H9 (cell line): ENCODE data around the gene AIFM1. TPM values are rescaled to one million over a fixed set of nuclear protein-coding genes. Genes with fewer than 3 reads are reported as not detected.

Source experiments
- DNase-seq: peaks from one replicate; pipeline ENCODE4 v3.0.0-alpha.2; 2017
- H2AFZ ChIP-seq: one replicate; pipeline ENCODE4 v1.6.1; 2013; ENCODE audit warnings: mild to moderate bottlenecking, low read length, control low read depth, moderate library complexity
- H2AK5ac ChIP-seq: 2 replicates; pipeline ENCODE4 v1.6.1; 2013; ENCODE audit warnings: low read length, control low read depth, mixed read lengths; ENCODE audit not compliant: insufficient read length
- H2BK120ac ChIP-seq: one replicate; pipeline ENCODE4 v1.6.1; 2013; ENCODE audit warnings: low read depth, mild to moderate bottlenecking, low read length, control low read depth, inconsistent platforms; ENCODE audit not compliant: poor library complexity, severe bottlenecking
- H2BK12ac ChIP-seq: 2 replicates; pipeline ENCODE4 v1.6.1; 2013; ENCODE audit warnings: low read length, control low read depth, mixed read lengths, low read depth; ENCODE audit not compliant: insufficient read length
- H2BK15ac ChIP-seq: 2 replicates; pipeline ENCODE4 v1.6.1; 2013; ENCODE audit warnings: low read depth, low read length, control low read depth
- H2BK20ac ChIP-seq: one replicate; pipeline ENCODE4 v1.6.1; 2013; ENCODE audit warnings: low read depth, mild to moderate bottlenecking, low read length, control low read depth, inconsistent platforms; ENCODE audit not compliant: poor library complexity, severe bottlenecking
- H2BK5ac ChIP-seq: 2 replicates; pipeline ENCODE4 v1.6.1; 2013; ENCODE audit warnings: low read length, control low read depth, mixed read lengths; ENCODE audit not compliant: insufficient read length
- H3K14ac ChIP-seq: 2 replicates; pipeline ENCODE4 v1.6.1; 2013; ENCODE audit warnings: low read length, control low read depth; ENCODE audit not compliant: insufficient read depth
- H3K18ac ChIP-seq: 2 replicates; pipeline ENCODE4 v1.6.1; 2013; ENCODE audit warnings: low read depth, mild to moderate bottlenecking, mixed read lengths, low read length, control low read depth; ENCODE audit not compliant: insufficient read length
- H3K23ac ChIP-seq: 2 replicates; pipeline ENCODE4 v1.6.1; 2013; ENCODE audit warnings: low read length, control low read depth, mixed read lengths, low read depth; ENCODE audit not compliant: insufficient read length
- H3K23me2 ChIP-seq: 2 replicates; pipeline ENCODE4 v1.6.1; 2013; ENCODE audit warnings: low read depth, mild to moderate bottlenecking, mixed read lengths, low read length, control low read depth; ENCODE audit not compliant: insufficient read length, poor library complexity, severe bottlenecking
- H3K27ac ChIP-seq: 2 replicates; pipeline ENCODE4 v1.5.1; 2013; ENCODE audit warnings: low read length, control low read depth, mixed read lengths, low read depth; ENCODE audit not compliant: insufficient read length
- H3K27me3 ChIP-seq: 2 replicates; pipeline ENCODE4 v1.6.1; 2013; ENCODE audit warnings: low read length, control low read depth, inconsistent platforms; ENCODE audit not compliant: insufficient read depth
- H3K4ac ChIP-seq: 2 replicates; pipeline ENCODE4 v1.6.1; 2013; ENCODE audit warnings: low read depth, mild to moderate bottlenecking, control low read depth, inconsistent platforms, low read length, moderate library complexity
- H3K4me1 ChIP-seq: 2 replicates; pipeline ENCODE4 v1.6.1; 2013; ENCODE audit warnings: low read length, control low read depth, inconsistent platforms; ENCODE audit not compliant: insufficient read depth
- H3K4me2 ChIP-seq: 2 replicates; pipeline ENCODE4 v1.6.1; 2013; ENCODE audit warnings: low read length, control low read depth, mixed read lengths; ENCODE audit not compliant: insufficient read length, insufficient read depth
- H3K56ac ChIP-seq: 2 replicates; pipeline ENCODE4 v1.6.1; 2013; ENCODE audit warnings: low read depth, mild to moderate bottlenecking, mixed read lengths, low read length, control low read depth; ENCODE audit not compliant: insufficient read length
- H3K79me1 ChIP-seq: 2 replicates; pipeline ENCODE4 v1.6.1; 2013; ENCODE audit warnings: low read depth, mild to moderate bottlenecking, moderate library complexity, low read length, control low read depth, inconsistent platforms; ENCODE audit not compliant: insufficient read depth, poor library complexity, severe bottlenecking
- H3K79me2 ChIP-seq: 2 replicates; pipeline ENCODE4 v1.6.1; 2013; ENCODE audit warnings: low read length, control low read depth, inconsistent platforms; ENCODE audit not compliant: insufficient read depth
- H3K9ac ChIP-seq: 2 replicates; pipeline ENCODE4 v1.6.1; 2013; ENCODE audit warnings: low read length, control low read depth, mixed read lengths; ENCODE audit not compliant: insufficient read length; ENCODE audit errors: extremely low read depth
- H3K9me3 ChIP-seq: one replicate; pipeline ENCODE4 v1.6.1; 2013; ENCODE audit warnings: low read depth, low read length, inconsistent platforms; ENCODE audit not compliant: control insufficient read depth
- H3T11ph ChIP-seq: one replicate; pipeline ENCODE4 v1.6.1; 2013; ENCODE audit warnings: mild to moderate bottlenecking, low read length, control low read depth, inconsistent platforms
- H4K20me1 ChIP-seq: one replicate; pipeline ENCODE4 v1.6.1; 2013; ENCODE audit not compliant: control insufficient read depth, insufficient read length, insufficient read depth
- H4K5ac ChIP-seq: 2 replicates; pipeline ENCODE4 v1.6.1; 2013; ENCODE audit warnings: low read depth, mild to moderate bottlenecking, mixed read lengths, low read length, control low read depth; ENCODE audit not compliant: insufficient read length
- H4K8ac ChIP-seq: replicated peaks from 2 replicates; pipeline ENCODE4 v1.6.1; 2013; ENCODE audit warnings: low read length, control low read depth, mixed read lengths, low read depth; ENCODE audit not compliant: insufficient read length
- H4K91ac ChIP-seq: 2 replicates; pipeline ENCODE4 v1.6.1; 2013; ENCODE audit warnings: low read depth, mild to moderate bottlenecking, moderate library complexity, mixed read lengths, low read length, control low read depth; ENCODE audit not compliant: insufficient read length
- H3K27ac Mint-ChIP-seq, 3 experiments: 2 replicates in 2 of 3; 3 replicates in 1 of 3; pipeline ENCODE4 v1.8.0; 2020 to 2021; ENCODE audit warnings: mixed read lengths in 3 of 3, mild to moderate bottlenecking in 1 of 3, moderate library complexity in 1 of 3
- H3K27me3 Mint-ChIP-seq: 2 replicates; pipeline ENCODE4 v1.8.0; 2021; ENCODE audit warnings: low read depth, mild to moderate bottlenecking, moderate library complexity, mixed read lengths
- H3K36me3 Mint-ChIP-seq, 3 experiments: 2 replicates in 2 of 3; 3 replicates in 1 of 3; pipeline ENCODE4 v1.8.0; 2020 to 2021; ENCODE audit warnings: low read depth in 3 of 3, mixed read lengths in 3 of 3; ENCODE audit not compliant: insufficient read depth in 1 of 3
- H3K4me1 Mint-ChIP-seq, 2 experiments: 2 replicates each; pipeline ENCODE4 v1.8.0; 2020; ENCODE audit warnings: mixed read lengths in 2 of 2
- H3K4me3 Mint-ChIP-seq, 2 experiments: 2 replicates in 1 of 2; 3 replicates in 1 of 2; pipeline ENCODE4 v1.8.0; 2020 to 2021; ENCODE audit warnings: mild to moderate bottlenecking in 2 of 2, mixed read lengths in 2 of 2, moderate library complexity in 1 of 2
- H3K9me3 Mint-ChIP-seq, 2 experiments: 2 replicates in 1 of 2; 3 replicates in 1 of 2; pipeline ENCODE4 v1.8.0; 2020; ENCODE audit warnings: mild to moderate bottlenecking in 2 of 2, mixed read lengths in 2 of 2, moderate library complexity in 1 of 2
- WGBS: extraction: QIAGEN DNeasy Blood & Tissue Kit; methylation state at CpG from one replicate; pipeline ENCODE4 v1.1.7; 2013; ENCODE audit warnings: missing lambda C conversion rate, low lambda C conversion rate, mixed read lengths; ENCODE audit not compliant: insufficient read length; ENCODE audit errors: extremely low coverage; 5-methylcytosine and 5-hydroxymethylcytosine counted together
- total RNA-seq: library from RNA; stranded (reverse); gene quantifications from 2 replicates; pipeline ENCODE4 v1.2.1, GENCODE V29; 2021
- TF ChIP-seq, protein P1 (sequence below): fragments of 200-600 bp; sonication (generic); conservative IDR thresholded peaks from 3 replicates; pipeline ENCODE4 v1.8.0; 2021; ENCODE audit warnings: antibody characterized with exemption, mild to moderate bottlenecking

AIFM1 gene
- total RNA-seq, 1 experiment from 2014 or later, result 43.7 TPM

DNA sequence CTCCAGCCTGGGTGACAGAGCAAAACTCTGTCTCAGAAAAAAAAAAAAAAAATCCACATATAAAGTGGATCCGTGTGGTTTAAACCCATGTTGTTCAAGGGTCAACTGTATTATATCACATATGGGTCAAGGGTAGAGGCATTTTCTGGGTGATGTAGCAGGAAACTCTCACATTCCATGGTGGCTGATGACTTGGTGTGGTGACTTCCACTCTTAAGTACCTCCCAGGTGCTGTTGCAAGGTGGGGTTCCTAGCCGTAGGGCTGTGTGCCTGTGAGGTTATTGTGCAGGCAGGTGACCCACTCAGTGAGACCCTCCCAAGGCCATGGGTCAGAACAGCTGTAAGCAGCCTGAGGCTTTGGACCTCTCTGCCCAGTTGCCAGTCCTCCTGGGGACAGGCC, 72.4 kb downstream of the AIFM1 start:
- H3K4me3 Mint-ChIP-seq, result no peak overlapping the region

More for the DNA sequence above, 72.4 kb downstream of the AIFM1 start:
- Histone ChIP-seq H2AK5ac (no peak overlapping the region), H3K9me3 (peaks cover 9% of the 10 kb centered on the region), H3K56ac (no peak overlapping the region), H2BK12ac (no peak overlapping the region), H4K20me1 (no peaks in the 10 kb centered on the region), H2BK20ac (no peak overlapping the region), H4K91ac (no peak overlapping the region), H3K79me2 (no peaks in the 10 kb centered on the region), H3K9ac (no peak overlapping the region), H3K4me2 (no peak overlapping the region), H3K27me3 (no peaks in the 10 kb centered on the region), H4K8ac (no peak overlapping the region), H3K14ac (no peak overlapping the region), H3K4me1 (no peaks in the 10 kb centered on the region), H3T11ph (no peak overlapping the region), H4K5ac (no peak overlapping the region), H3K23ac (no peak overlapping the region), H3K4ac (no peak overlapping the region), H3K23me2 (no peaks in the 10 kb centered on the region), H3K27ac (no peak overlapping the region), H3K79me1 (no peaks in the 10 kb centered on the region), H2BK120ac (no peak overlapping the region), H3K18ac (no peak overlapping the region), H2BK5ac (no peak overlapping the region), H2BK15ac (no peak overlapping the region), H2AFZ (no peak overlapping the region)
- TF ChIP-seq, protein P1, sequence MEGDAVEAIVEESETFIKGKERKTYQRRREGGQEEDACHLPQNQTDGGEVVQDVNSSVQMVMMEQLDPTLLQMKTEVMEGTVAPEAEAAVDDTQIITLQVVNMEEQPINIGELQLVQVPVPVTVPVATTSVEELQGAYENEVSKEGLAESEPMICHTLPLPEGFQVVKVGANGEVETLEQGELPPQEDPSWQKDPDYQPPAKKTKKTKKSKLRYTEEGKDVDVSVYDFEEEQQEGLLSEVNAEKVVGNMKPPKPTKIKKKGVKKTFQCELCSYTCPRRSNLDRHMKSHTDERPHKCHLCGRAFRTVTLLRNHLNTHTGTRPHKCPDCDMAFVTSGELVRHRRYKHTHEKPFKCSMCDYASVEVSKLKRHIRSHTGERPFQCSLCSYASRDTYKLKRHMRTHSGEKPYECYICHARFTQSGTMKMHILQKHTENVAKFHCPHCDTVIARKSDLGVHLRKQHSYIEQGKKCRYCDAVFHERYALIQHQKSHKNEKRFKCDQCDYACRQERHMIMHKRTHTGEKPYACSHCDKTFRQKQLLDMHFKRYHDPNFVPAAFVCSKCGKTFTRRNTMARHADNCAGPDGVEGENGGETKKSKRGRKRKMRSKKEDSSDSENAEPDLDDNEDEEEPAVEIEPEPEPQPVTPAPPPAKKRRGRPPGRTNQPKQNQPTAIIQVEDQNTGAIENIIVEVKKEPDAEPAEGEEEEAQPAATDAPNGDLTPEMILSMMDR, result no peak
- WGBS, result no CpG with 5 or more reads among the region's 2 CpGs
- Mint-ChIP-seq H3K9me3 (peaks cover 0 to 66% of the 10 kb centered on the region in 2 experiments; a peak in 4 of 5 replicates), H3K36me3 (peaks cover 0 to 4% (median 0%) of the 10 kb centered on the region in 3 experiments; a peak in 2 of 7 replicates), H3K27ac (no peak overlapping the region; a peak in 1 of 7 replicates), H3K27me3 (peaks cover 3% of the 10 kb centered on the region), H3K4me1 (peaks cover 4 to 6% of the 10 kb centered on the region in 2 experiments)
- no peak for DNase-seq
